ENCODE results near the gene ZNF101. TPM values are rescaled to one million over a fixed set of nuclear protein-coding genes. Genes with fewer than 3 reads are reported as not detected.

ZNF101 gene
- total and polyA plus RNA-seq, 2 donors (not counting 1 experiment from before 2014, with no cell fraction given) = 15.2 to 74.3 TPM

- Histone ChIP-seq H3K27me3 (replicated peaks in 1 of 4; ENCODE audit: control extremely low read depth in 1 of 4, control insufficient read depth in 3 of 4, insufficient read depth in 4 of 4, low read length in 3 of 4) (no peaks in the 10 kb centered on the region), H3K79me2 (ENCODE audit: control insufficient read depth, insufficient read depth, low read length) (no peaks in the 10 kb centered on the region), H3K4me3 (ENCODE audit: control extremely low read depth in 1 of 5, extremely low read depth in 1 of 5, insufficient read depth in 1 of 5, low read depth in 2 of 5, low read length in 4 of 5) (peak overlapping the region in 4 of 5 experiments; percentile 60 to 79 (median 70)), H3K27ac (ENCODE audit: low read length in 2 of 2) (no peak overlapping the region), H2AFZ (ENCODE audit: insufficient read depth, low read depth, low read length, poor library complexity, severe bottlenecking) (peak overlapping the region; percentile 76), H3K4me2 (replicated peaks; ENCODE audit: low read depth, low read length, poor library complexity, severe bottlenecking) (peak overlapping the region; percentile 98), H4K20me1 (ENCODE audit: control insufficient read depth, insufficient read depth, low read length, poor library complexity, severe bottlenecking) (no peaks in the 10 kb centered on the region), H3K9ac (ENCODE audit: low read length) (peak overlapping the region; percentile 77), H3K4me1 (ENCODE audit: control insufficient read depth in 2 of 2, insufficient read depth in 2 of 2, low read length in 2 of 2) (peaks cover 7 to 15% of the 10 kb centered on the region in 2 donors), H3K36me3 (replicated peaks in 1 of 2; ENCODE audit: control extremely low read depth in 1 of 2, control insufficient read depth in 1 of 2, extremely low read depth in 1 of 2, insufficient read depth in 2 of 2, low read length in 1 of 2) (peaks cover 0 to 14% of the 10 kb centered on the region in 2 experiments), H3K9me3 (ENCODE audit: control extremely low read depth in 1 of 3, control insufficient read depth in 2 of 3, insufficient read depth in 1 of 3, low read length in 2 of 3) (peaks cover 0 to 2% (median 0%) of the 10 kb centered on the region in 3 donors)
- ATAC-seq (ENCODE audit: low read depth) (no peak), DNase-seq (peak; percentile 26)
- H3K4me3 Mint-ChIP-seq = peak overlapping the region; percentile 92
- no peaks in the 10 kb centered on the region for H3K27me3 Mint-ChIP-seq
- WGBS (ENCODE audit: insufficient coverage) = 96% methylated on average over 46 of the region's 48 CpGs
- POLR2A ChIA-PET = interaction anchor here (0.6 to 1.4 kb wide), 3 partner anchors 17 to 106 kb away, joined by 3 to 16 read pairs (median 5); partner anchors contain the start of gene ZNF14
- H3K9me3 Mint-ChIP-seq (ENCODE audit: insufficient read depth) = no peaks in the 10 kb centered on the region
- H3K27ac Mint-ChIP-seq = peak overlapping the region; percentile 95
- TF ChIP-seq EZH2 (IDR thresholded peaks at IDR 0.05; ENCODE audit: borderline replicate concordance, insufficient read depth, low read depth, low read length, poor library complexity, severe bottlenecking) = no peak
- TF ChIP-seq CTCF (IDR thresholded peaks at IDR 0.05) = no peak
- intact Hi-C loops (cut with micrococcal nuclease) = no loop called here
- peaks cover 20% of the 10 kb centered on the region for H3K4me1 Mint-ChIP-seq
- CTCF ChIA-PET = interaction anchor here (0.8 to 1.3 kb wide), 4 partner anchors 17 to 95 kb away, joined by 4 to 7 read pairs (median 5); partner anchors contain the start of gene GMIP
Observed at GRCh38 chr19:19626516-19627472, 41.8 kb upstream of the ZNF101 start.

Data from B cell (primary cell).